GM10266 (cell line): ENCODE data around the gene EIF2AK3.
A peak's percentile ranks its signal among the peaks of the same experiment; 100 is the strongest.

Experiments used
- DNase-seq: peaks from one replicate; pipeline ENCODE4 v3.0.0; 2012; ENCODE audit errors: extremely low spot score
- CTCF ChIP-seq: IDR thresholded peaks from 2 replicates; pipeline ENCODE4 v1.5.1; 2012; ENCODE audit warnings: mild to moderate bottlenecking, low read depth; ENCODE audit not compliant: control insufficient read depth, insufficient read depth; ENCODE audit errors: missing control alignments

The EIF2AK3 gene

GRCh38 chr2:88622307-88622706, 5.0 kb downstream of the EIF2AK3 start:
- no peak for TF ChIP-seq CTCF
- no peak for DNase-seq

GRCh38 chr2:88621432-88621831, 5.8 kb downstream of the EIF2AK3 start:
- TF ChIP-seq CTCF: no peak
- no peak for DNase-seq

GRCh38 chr2:88620015-88620414, 7.2 kb downstream of the EIF2AK3 start:
- TF ChIP-seq CTCF: no peak
- DNase-seq: no peak

GRCh38 chr2:88615822-88616221, 11.4 kb downstream of the EIF2AK3 start:
- no peak for TF ChIP-seq CTCF
- peak; percentile 19 for DNase-seq

GRCh38 chr2:88614497-88615157, 12.6 kb downstream of the EIF2AK3 start:
- DNase-seq: peak; percentile 23
- no peak for TF ChIP-seq CTCF

GRCh38 chr2:88613921-88614320, 13.3 kb downstream of the EIF2AK3 start:
- no peak for TF ChIP-seq CTCF
- DNase-seq: no peak

- DNase-seq: no peak
- no peak for TF ChIP-seq CTCF
These were observed 19.1 kb downstream of the EIF2AK3 start for GRCh38 chr2:88608184-88608583.
